ENCODE measurements around the gene CDKAL1.

- TF ChIP-seq YY1 (IDR thresholded peaks at IDR 0.05; ENCODE audit: low read depth) = no peak
- TF ChIP-seq RAD21 (IDR thresholded peaks at IDR 0.05; ENCODE audit: low read depth) = no peak; the same call in 1 of the 2 replicates
- no peak for TF ChIP-seq MAX (IDR thresholded peaks at IDR 0.05)
Observed at GRCh38 chr6:20559924-20560551, 25.8 kb downstream of the CDKAL1 start.
